Measurements from ENCODE around the gene KCNAB1. TPM values are rescaled to one million over a fixed set of nuclear protein-coding genes. Genes with fewer than 3 reads are reported as not detected.

The KCNAB1 gene
- total RNA-seq, 4 donors from 2014 or later, result 0.20 to 3.0 (median 1.6) TPM

DNA sequence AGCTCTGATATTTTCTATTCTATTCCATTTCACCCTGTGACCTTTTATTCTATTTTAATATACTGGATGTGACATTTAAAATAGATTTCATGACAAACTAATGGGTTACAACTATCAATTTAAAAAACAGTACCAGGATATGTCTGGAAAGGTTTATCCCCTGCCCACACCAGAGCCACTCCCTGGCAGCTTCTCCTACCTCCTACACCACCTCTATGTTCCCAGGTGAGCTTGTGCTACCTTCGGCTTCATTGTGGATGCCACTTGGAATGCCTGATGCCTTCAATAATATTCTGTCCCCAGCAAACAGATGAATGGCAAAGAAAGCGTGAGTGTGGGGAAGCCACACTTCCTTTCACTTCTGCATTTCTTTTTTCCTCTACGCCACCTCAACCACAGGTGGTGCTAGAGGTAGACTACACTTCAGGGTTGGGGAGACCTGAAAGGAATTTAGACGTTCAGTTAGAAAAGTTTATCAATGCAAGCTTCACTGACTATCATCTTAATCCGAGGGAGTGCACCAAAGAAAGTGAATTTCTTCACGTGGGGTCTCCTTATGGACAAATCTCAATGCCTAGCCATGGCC is 221.5 kb downstream of the KCNAB1 start:
- H3K4me1 ChIP-seq, result no peaks in the 10 kb centered on the region
- H3K9me3 ChIP-seq, result no peaks in the 10 kb centered on the region
- 60 to 72% methylated on average over 5 to 6 of the region's 6 CpGs for WGBS, 2 donors (ENCODE audit: low coverage in 1 of 2)
- intact Hi-C loops (cut with DNase I; ENCODE audit: low total_unique reads) (no loop called here), in situ Hi-C loops (cut with MboI; ENCODE audit: low pct_ligation_motif_present in 1 of 4, low pct_unique_long_range_greater_than_20kb in 1 of 4, low sequenced_read_pairs in 3 of 4) (no loop called here)
- no peaks in the 10 kb centered on the region for H3K27me3 ChIP-seq
- DNase-seq, result no peak
- H3K27ac ChIP-seq, result no peak overlapping the region
- no peak overlapping the region for H3K4me3 ChIP-seq
- TF ChIP-seq, protein P1, sequence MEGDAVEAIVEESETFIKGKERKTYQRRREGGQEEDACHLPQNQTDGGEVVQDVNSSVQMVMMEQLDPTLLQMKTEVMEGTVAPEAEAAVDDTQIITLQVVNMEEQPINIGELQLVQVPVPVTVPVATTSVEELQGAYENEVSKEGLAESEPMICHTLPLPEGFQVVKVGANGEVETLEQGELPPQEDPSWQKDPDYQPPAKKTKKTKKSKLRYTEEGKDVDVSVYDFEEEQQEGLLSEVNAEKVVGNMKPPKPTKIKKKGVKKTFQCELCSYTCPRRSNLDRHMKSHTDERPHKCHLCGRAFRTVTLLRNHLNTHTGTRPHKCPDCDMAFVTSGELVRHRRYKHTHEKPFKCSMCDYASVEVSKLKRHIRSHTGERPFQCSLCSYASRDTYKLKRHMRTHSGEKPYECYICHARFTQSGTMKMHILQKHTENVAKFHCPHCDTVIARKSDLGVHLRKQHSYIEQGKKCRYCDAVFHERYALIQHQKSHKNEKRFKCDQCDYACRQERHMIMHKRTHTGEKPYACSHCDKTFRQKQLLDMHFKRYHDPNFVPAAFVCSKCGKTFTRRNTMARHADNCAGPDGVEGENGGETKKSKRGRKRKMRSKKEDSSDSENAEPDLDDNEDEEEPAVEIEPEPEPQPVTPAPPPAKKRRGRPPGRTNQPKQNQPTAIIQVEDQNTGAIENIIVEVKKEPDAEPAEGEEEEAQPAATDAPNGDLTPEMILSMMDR (IDR thresholded peaks at IDR 0.05), result no peak
- TF ChIP-seq POLR2A (IDR thresholded peaks at IDR 0.05) (no peak), EP300 (IDR thresholded peaks at IDR 0.05; ENCODE audit: low read depth) (no peak), POLR2AphosphoS5 (IDR thresholded peaks at IDR 0.05) (no peak)
- H3K36me3 ChIP-seq, result no peaks in the 10 kb centered on the region

DNA sequence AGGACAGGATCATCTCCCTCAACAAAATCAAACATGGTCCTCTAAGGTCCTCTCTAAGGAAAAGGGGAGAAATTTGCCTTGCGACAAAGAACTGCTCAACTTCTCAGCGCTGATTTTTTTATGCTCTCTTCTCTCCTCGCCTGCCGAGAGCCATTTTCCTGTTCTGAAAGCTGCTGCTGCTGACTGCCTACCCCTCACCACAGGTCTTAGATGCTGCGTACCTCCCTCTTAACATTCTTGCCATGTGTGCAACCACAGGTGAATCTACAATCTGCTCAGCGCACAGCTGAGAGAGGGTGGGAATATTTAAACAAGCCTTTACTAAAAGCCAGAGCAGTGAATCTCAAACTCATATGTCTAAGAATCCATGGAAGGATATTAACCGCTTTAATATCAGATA is 223.8 kb downstream of the KCNAB1 start:
- WGBS, 2 donors (ENCODE audit: low coverage in 1 of 2), result 85 to 100% methylated on average over 1 to 7 of the region's 7 CpGs
- TF ChIP-seq, protein P1 (IDR thresholded peaks at IDR 0.05), result no peak
- TF ChIP-seq EP300 (IDR thresholded peaks at IDR 0.05; ENCODE audit: low read depth) (no peak), POLR2A (IDR thresholded peaks at IDR 0.05) (no peak), POLR2AphosphoS5 (IDR thresholded peaks at IDR 0.05) (no peak)
- H3K4me1 ChIP-seq, result no peaks in the 10 kb centered on the region
- intact Hi-C loops (cut with DNase I; ENCODE audit: low total_unique reads), result no loop called here
- no peaks in the 10 kb centered on the region for H3K36me3 ChIP-seq
- no peaks in the 10 kb centered on the region for H3K9me3 ChIP-seq
- H3K4me3 ChIP-seq, result no peak overlapping the region
- no peak overlapping the region for H3K27ac ChIP-seq
- H3K27me3 ChIP-seq, result no peaks in the 10 kb centered on the region
- in situ Hi-C loops (cut with MboI; ENCODE audit: low pct_ligation_motif_present in 1 of 4, low pct_unique_long_range_greater_than_20kb in 1 of 4, low sequenced_read_pairs in 3 of 4), result no loop called here
- no peak for DNase-seq

DNA sequence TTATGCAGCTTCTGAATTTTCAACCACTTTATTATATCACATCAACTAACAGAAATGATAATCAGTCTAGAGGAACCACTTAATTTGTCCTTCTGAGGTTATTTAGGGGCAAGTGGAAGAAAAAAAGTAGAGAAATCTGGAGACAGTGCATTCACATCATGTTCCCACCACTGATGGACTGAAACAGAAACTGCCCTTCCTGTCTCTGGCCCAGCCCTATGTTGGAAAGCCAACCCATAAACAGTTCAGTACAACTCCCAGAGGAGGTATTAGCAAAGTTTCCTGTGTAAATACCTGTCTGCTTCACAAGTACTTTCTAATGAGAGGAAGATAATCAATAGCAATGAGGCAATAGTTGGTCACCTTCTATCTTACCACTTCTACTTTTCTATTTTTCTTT is 228.7 kb downstream of the KCNAB1 start:
- no peak overlapping the region for H3K4me3 ChIP-seq
- no peak overlapping the region for H3K27ac ChIP-seq
- no peaks in the 10 kb centered on the region for H3K9me3 ChIP-seq
- no peaks in the 10 kb centered on the region for H3K4me1 ChIP-seq
- no peak for TF ChIP-seq EP300 (IDR thresholded peaks at IDR 0.05; ENCODE audit: low read depth)
- TF ChIP-seq POLR2A (IDR thresholded peaks at IDR 0.05), result no peak
- TF ChIP-seq, protein P1 (IDR thresholded peaks at IDR 0.05), result no peak
- TF ChIP-seq POLR2AphosphoS5 (IDR thresholded peaks at IDR 0.05), result no peak
- H3K36me3 ChIP-seq, result no peaks in the 10 kb centered on the region
- no peaks in the 10 kb centered on the region for H3K27me3 ChIP-seq
- in situ Hi-C loops (cut with MboI; ENCODE audit: low pct_ligation_motif_present in 1 of 4, low pct_unique_long_range_greater_than_20kb in 1 of 4, low sequenced_read_pairs in 3 of 4), result no loop called here
- DNase-seq, result no peak
- intact Hi-C loops (cut with DNase I; ENCODE audit: low total_unique reads), result no loop called here

DNA sequence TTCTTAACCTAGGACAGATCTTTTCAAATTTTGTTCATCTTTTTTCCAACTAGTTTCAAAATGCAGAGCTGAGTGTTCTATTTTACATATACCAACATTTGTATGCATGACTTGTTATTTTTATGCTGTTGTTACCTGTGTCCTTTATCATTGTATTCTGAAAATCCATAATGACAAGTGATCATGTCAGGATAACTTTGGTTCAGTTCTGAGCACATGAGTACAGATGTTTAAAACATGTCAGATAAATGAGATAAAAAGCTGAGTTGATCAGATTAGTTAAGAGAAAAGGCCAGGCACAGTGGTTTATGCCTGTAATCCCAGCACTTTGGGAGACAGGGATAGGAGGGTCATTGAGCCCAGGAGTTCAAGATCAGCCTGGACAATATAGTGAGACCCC is 229.6 kb downstream of the KCNAB1 start:
- Histone ChIP-seq H3K4me3 (no peak overlapping the region), H3K36me3 (no peaks in the 10 kb centered on the region), H3K4me1 (no peaks in the 10 kb centered on the region), H3K27ac (no peak overlapping the region), H3K27me3 (no peaks in the 10 kb centered on the region), H3K9me3 (no peaks in the 10 kb centered on the region)
- intact Hi-C loops (cut with DNase I; ENCODE audit: low total_unique reads), result no loop called here
- no peak for DNase-seq
- in situ Hi-C loops (cut with MboI; ENCODE audit: low pct_ligation_motif_present in 1 of 4, low pct_unique_long_range_greater_than_20kb in 1 of 4, low sequenced_read_pairs in 3 of 4), result no loop called here
- TF ChIP-seq, protein P1 (IDR thresholded peaks at IDR 0.05), result no peak
- TF ChIP-seq POLR2AphosphoS5 (IDR thresholded peaks at IDR 0.05), result no peak
- no peak for TF ChIP-seq POLR2A (IDR thresholded peaks at IDR 0.05)

Measured in transverse colon (tissue), 4 donors.